Heart left ventricle (tissue), 13 donors: ENCODE measurements around the gene NAT10.

ENCODE experiments used
- POLR2A ChIP-seq, 2 donors: fragments of 450-650 bp; IDR thresholded peaks; one replicate each; pipeline ENCODE4 v1.6.1; 2017; ENCODE audit warnings: antibody characterized with exemption in 2 of 2, mild to moderate bottlenecking in 2 of 2, moderate library complexity in 2 of 2
- TF ChIP-seq, protein P1 (sequence below), 12 donors: fragments of 200-600 bp; sonication (generic) in 4 of 12; IDR thresholded peaks; one replicate each; pipeline versions ENCODE4 v1.5.0 to v1.8.0; 2018 to 2022; ENCODE audit warnings: antibody characterized with exemption in 12 of 12, mild to moderate bottlenecking in 5 of 12
- donor health status: ischemic (EF 13 %, LVEDD 7.1; RV severe dilation, severe dysfunction).
- donor health status: DM: no; HTN: yes; CAD: no.
- donor health status: DM: no; HTN: no; CAD: no.
- donor health status: ischemic (EF 25% LVEDD 6.9; RV normal size, moderate dysfunction).
- donor health status: ischemic (EF 25% LVEDD 5.7; RV mildly dilated, moderate dysfunction).
- donor health status: ischemic (EF 35%, LVEDD 5.7; RV mildly dilated, moderate dysfunction).
- donor health status: nonischemic (EF 11% LVEDD 7.7; RV severe dilation, severe dysfunction).
- donor health status: DM: yes; HTN: yes; CAD: no.
- donor health status: PGD.
- donor health status: ischemic (EF 29% LVEDD 5.4; RV normal size, mild dysfunction).
- donor health status: nonischemic (EF 23%, LVEDD 6.1; RV moderate dilation, normal function).

DNA sequence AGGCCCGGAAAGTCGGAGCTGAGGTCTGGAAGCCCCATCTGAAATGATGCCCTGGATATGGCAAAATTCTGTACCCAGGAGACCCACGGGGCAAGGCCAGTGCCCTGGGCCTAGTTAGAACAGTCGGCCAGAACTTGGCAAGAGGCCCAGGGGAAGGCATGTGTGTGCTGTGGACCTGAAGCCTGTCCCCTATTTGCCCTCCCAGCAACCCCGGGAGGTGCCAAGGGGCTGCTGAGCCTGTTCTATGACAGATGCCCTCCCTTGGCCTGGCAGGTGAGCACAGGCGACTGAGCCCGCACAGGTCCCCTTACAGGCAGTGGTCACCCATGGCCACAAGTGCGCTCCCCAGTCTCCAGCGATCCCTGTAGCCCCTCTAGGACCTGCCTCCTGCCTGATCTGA, 51.7 kb downstream of the NAT10 start:
- TF ChIP-seq, protein P1, sequence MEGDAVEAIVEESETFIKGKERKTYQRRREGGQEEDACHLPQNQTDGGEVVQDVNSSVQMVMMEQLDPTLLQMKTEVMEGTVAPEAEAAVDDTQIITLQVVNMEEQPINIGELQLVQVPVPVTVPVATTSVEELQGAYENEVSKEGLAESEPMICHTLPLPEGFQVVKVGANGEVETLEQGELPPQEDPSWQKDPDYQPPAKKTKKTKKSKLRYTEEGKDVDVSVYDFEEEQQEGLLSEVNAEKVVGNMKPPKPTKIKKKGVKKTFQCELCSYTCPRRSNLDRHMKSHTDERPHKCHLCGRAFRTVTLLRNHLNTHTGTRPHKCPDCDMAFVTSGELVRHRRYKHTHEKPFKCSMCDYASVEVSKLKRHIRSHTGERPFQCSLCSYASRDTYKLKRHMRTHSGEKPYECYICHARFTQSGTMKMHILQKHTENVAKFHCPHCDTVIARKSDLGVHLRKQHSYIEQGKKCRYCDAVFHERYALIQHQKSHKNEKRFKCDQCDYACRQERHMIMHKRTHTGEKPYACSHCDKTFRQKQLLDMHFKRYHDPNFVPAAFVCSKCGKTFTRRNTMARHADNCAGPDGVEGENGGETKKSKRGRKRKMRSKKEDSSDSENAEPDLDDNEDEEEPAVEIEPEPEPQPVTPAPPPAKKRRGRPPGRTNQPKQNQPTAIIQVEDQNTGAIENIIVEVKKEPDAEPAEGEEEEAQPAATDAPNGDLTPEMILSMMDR (IDR thresholded peaks at IDR 0.05), result no peak
- no peak for TF ChIP-seq POLR2A (IDR thresholded peaks at IDR 0.05)
